Inflammatory macrophage treated with lipopolysaccharide for 1 hour (primary cell): ENCODE measurements around the gene SUMO1.

Source experiments
- DNase-seq, 2 donors: peaks; one replicate each; pipeline ENCODE4 v3.0.0-alpha.2; 2020 to 2022

Gene SUMO1

GRCh38 chr2:202196727-202197126, 41.7 kb downstream of the SUMO1 start:
- DNase-seq = peak; percentile 7 to 28

- DNase-seq = no peak
Measured at GRCh38 chr2:202194418-202194817, 44.0 kb downstream of the SUMO1 start.

GRCh38 chr2:202193881-202194353, 44.5 kb downstream of the SUMO1 start:
- DNase-seq = no peak

GRCh38 chr2:202193305-202193704, 45.1 kb downstream of the SUMO1 start:
- no peak for DNase-seq

- no peak for DNase-seq
Measured at GRCh38 chr2:202187570-202187969, 50.8 kb downstream of the SUMO1 start.

GRCh38 chr2:202186641-202187202, 51.7 kb downstream of the SUMO1 start:
- DNase-seq = no peak

- no peak for DNase-seq
Measured at GRCh38 chr2:202185156-202185555, 53.2 kb downstream of the SUMO1 start.

- no peak for DNase-seq
Measured at GRCh38 chr2:202184557-202184956, 53.8 kb downstream of the SUMO1 start.

GRCh38 chr2:202178346-202178958, 59.9 kb downstream of the SUMO1 start:
- peak; percentile 45 to 88 for DNase-seq

GRCh38 chr2:202172439-202173211, 65.8 kb downstream of the SUMO1 start:
- DNase-seq = peak; percentile 80 to 83

GRCh38 chr2:202171241-202171825, 67.1 kb downstream of the SUMO1 start:
- DNase-seq = no peak

- no peak for DNase-seq
Measured at GRCh38 chr2:202169832-202170424, 68.5 kb downstream of the SUMO1 start.

GRCh38 chr2:202169131-202169530, 69.3 kb downstream of the SUMO1 start:
- no peak for DNase-seq

GRCh38 chr2:202165945-202166344, 72.5 kb downstream of the SUMO1 start:
- DNase-seq = peak in 1 of 2 donors; percentile 7

- no peak for DNase-seq
Measured at GRCh38 chr2:202165208-202165607, 73.2 kb downstream of the SUMO1 start.

- DNase-seq = no peak
Measured at GRCh38 chr2:202164411-202164810, 74.0 kb downstream of the SUMO1 start.

GRCh38 chr2:202161151-202161835, 77.1 kb downstream of the SUMO1 start:
- DNase-seq = no peak

- DNase-seq = no peak
Measured at GRCh38 chr2:202158796-202159195, 79.6 kb downstream of the SUMO1 start.

- DNase-seq = no peak
Measured at GRCh38 chr2:202157211-202157990, 81.0 kb downstream of the SUMO1 start.
